Stimulated activated memory B cell treated with anti-CD40 and anti-IgM and Interleukin-4, amounts not matched to agents 10 μg/mL and 1 μg/mL and 100 μg/mL, for 72 hours (primary cell): ENCODE measurements around the gene DYNLT2.
A peak's percentile ranks its signal among the peaks of the same experiment; 100 is the strongest.

Experiments
- ATAC-seq: fragments of 150-1000 bp; cut with Tn5 transposase; 2 replicates; pipeline ENCODE4 v1.10.0; 2021
- H3K27ac Mint-ChIP-seq: one replicate; pipeline ENCODE4 v1.8.0; 2022; ENCODE audit warnings: mild to moderate bottlenecking, mixed read lengths
- H3K27me3 Mint-ChIP-seq: one replicate; pipeline ENCODE4 v1.8.0; 2022; ENCODE audit warnings: mixed read lengths
- H3K36me3 Mint-ChIP-seq: one replicate; pipeline ENCODE4 v1.8.0; 2022; ENCODE audit warnings: mixed read lengths
- H3K4me1 Mint-ChIP-seq: one replicate; pipeline ENCODE4 v1.8.0; 2022; ENCODE audit warnings: mixed read lengths
- H3K4me3 Mint-ChIP-seq: one replicate; pipeline ENCODE4 v1.8.0; 2022; ENCODE audit warnings: mild to moderate bottlenecking, moderate library complexity, mixed read lengths
- H3K9me3 Mint-ChIP-seq: one replicate; pipeline ENCODE4 v1.8.0; 2022; ENCODE audit warnings: mixed read lengths

Gene DYNLT2

GRCh38 chr6:169751242-169752073 lies at the start of gene DYNLT2, which contains the start of gene ERMARD:
TSS of gene DYNLT2 (minus strand) at chr6:169751572. CDS start at chr6:169751458, 114 bp downstream.
TSS of gene ERMARD (plus strand) at chr6:169751622. CDS start at chr6:169751658, 36 bp downstream.
- Mint-ChIP-seq H3K4me3 (peak within 1 kb of the TSS; percentile 98), H3K4me1 (peaks cover 36% of the 10 kb centered on the region), H3K27me3 (no peaks in the 10 kb centered on the region), H3K27ac (peak within 1 kb of the TSS; percentile 99), H3K9me3 (peaks cover 2% of the 10 kb centered on the region), H3K36me3 (peaks cover 25% of the 10 kb centered on the region)
- ATAC-seq = peak; percentile 99

GRCh38 chr6:169800668-169801395 lies 49.5 kb upstream of the DYNLT2 start:
- no peak overlapping the region for H3K27ac Mint-ChIP-seq
- peak; percentile 38 for ATAC-seq
- no peak overlapping the region for H3K4me3 Mint-ChIP-seq
- H3K27me3 Mint-ChIP-seq = peaks cover 35% of the 10 kb centered on the region
- no peaks in the 10 kb centered on the region for H3K9me3 Mint-ChIP-seq
- H3K36me3 Mint-ChIP-seq = no peaks in the 10 kb centered on the region
- peaks cover 15% of the 10 kb centered on the region for H3K4me1 Mint-ChIP-seq

DNA sequence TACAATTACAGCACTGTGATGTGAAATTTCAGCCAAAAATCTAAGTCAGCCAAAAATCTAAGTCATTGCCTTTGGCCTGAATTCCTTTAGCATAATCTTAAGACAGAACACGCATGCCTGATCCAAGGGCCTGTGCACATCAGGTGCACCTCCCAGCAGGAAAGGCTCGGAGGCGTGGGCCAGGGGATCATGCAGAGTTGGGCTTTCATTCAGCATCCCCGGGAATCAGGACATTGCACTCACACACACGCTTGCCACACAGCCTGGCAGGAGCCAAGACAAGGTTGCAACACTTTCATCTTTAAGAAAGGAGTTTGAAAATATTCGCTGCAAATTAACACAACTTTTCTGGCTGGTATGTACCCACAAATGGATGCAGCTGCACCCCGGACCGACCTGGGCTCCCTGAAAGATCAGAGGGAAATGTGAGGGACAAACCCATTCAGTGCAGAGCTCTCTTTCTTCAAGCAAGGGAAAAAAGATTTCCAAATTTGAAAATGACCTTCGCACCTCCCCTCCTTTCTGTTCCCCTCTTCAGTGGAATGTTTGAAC lies 48.8 kb upstream of the DYNLT2 start:
- peaks cover 30% of the 10 kb centered on the region for H3K27me3 Mint-ChIP-seq
- H3K27ac Mint-ChIP-seq = no peak overlapping the region
- H3K4me1 Mint-ChIP-seq = peaks cover 15% of the 10 kb centered on the region
- no peak overlapping the region for H3K4me3 Mint-ChIP-seq
- no peak for ATAC-seq
- H3K9me3 Mint-ChIP-seq = no peaks in the 10 kb centered on the region
- H3K36me3 Mint-ChIP-seq = no peaks in the 10 kb centered on the region

- H3K27me3 Mint-ChIP-seq = peaks cover 30% of the 10 kb centered on the region
- H3K36me3 Mint-ChIP-seq = no peaks in the 10 kb centered on the region
- no peak overlapping the region for H3K27ac Mint-ChIP-seq
- no peak overlapping the region for H3K4me3 Mint-ChIP-seq
- no peak for ATAC-seq
- peaks cover 15% of the 10 kb centered on the region for H3K4me1 Mint-ChIP-seq
- no peaks in the 10 kb centered on the region for H3K9me3 Mint-ChIP-seq
Measured at GRCh38 chr6:169799474-169799926, 48.1 kb upstream of the DYNLT2 start.

DNA sequence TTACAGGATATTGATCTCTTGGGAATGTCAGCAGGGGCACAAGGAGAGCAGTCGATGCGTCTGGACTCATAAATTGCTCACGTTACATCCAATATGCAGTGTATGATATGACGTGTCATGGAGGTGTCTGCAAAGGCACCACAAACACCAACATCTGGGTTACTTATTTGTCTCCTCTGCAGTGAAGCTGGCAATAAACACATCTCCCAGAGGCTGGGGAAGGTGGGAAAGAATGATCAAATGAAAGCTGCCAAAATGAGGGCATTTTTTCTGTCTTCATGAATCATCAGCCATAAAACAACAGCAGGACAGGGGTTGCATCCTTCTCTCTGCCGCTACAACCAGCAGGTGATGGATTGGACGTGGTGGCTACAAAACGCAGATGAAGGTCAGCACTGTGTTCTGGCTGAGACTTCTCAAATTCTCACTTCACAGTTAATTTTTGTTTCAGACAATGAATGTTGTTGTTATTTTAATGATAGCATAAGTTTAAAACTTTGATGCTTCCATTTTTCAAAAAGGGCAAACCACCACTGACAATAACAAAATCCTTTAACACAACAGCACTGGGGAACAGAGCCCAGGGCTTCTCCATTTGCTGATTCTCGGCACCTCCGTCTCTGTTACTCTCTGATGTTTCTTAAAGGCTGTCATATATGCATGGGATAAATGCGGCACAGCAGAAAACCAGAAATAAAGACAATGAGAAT lies 47.5 kb upstream of the DYNLT2 start:
- ATAC-seq = no peak
- H3K4me3 Mint-ChIP-seq = no peak overlapping the region
- peaks cover 10% of the 10 kb centered on the region for H3K4me1 Mint-ChIP-seq
- peaks cover 30% of the 10 kb centered on the region for H3K27me3 Mint-ChIP-seq
- H3K36me3 Mint-ChIP-seq = no peaks in the 10 kb centered on the region
- H3K9me3 Mint-ChIP-seq = no peaks in the 10 kb centered on the region
- H3K27ac Mint-ChIP-seq = no peak overlapping the region

GRCh38 chr6:169795196-169795595 lies 43.8 kb upstream of the DYNLT2 start:
- Mint-ChIP-seq H3K4me1 (peaks cover 7% of the 10 kb centered on the region), H3K27ac (no peak overlapping the region), H3K27me3 (peaks cover 65% of the 10 kb centered on the region), H3K9me3 (no peaks in the 10 kb centered on the region), H3K4me3 (no peak overlapping the region), H3K36me3 (no peaks in the 10 kb centered on the region)
- ATAC-seq = no peak

GRCh38 chr6:169794317-169795055 lies 43.1 kb upstream of the DYNLT2 start:
- Mint-ChIP-seq H3K27me3 (peaks cover 67% of the 10 kb centered on the region), H3K9me3 (no peaks in the 10 kb centered on the region), H3K27ac (no peak overlapping the region)

DNA sequence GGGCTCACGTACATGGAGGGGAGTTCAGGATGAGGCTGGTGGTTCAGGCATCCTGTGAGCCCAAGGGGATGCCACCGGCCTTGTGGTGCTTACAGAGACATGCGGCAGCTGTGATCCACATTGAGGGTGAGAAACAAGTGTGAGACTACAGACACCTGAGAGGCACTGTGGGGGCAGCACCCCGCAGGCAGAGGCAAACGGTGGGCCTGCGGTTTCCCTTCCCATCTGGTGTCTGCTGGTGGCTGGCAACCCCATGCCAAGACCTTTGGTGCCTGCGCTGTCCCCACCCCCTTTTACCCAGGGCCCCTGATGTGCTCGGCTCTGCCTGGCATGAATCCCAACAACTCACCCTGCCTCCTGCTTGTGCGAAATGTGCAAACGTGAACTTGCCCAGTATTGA lies 42.0 kb upstream of the DYNLT2 start:
- Mint-ChIP-seq H3K36me3 (no peaks in the 10 kb centered on the region), H3K27me3 (peaks cover 57% of the 10 kb centered on the region), H3K4me3 (no peak overlapping the region), H3K9me3 (no peaks in the 10 kb centered on the region), H3K27ac (no peak overlapping the region), H3K4me1 (peaks cover 12% of the 10 kb centered on the region)
- no peak for ATAC-seq

More at GRCh38 chr6:169794317-169795055, 43.1 kb upstream of the DYNLT2 start:
- no peak for ATAC-seq
- Mint-ChIP-seq H3K4me3 (no peak overlapping the region), H3K36me3 (no peaks in the 10 kb centered on the region), H3K4me1 (peaks cover 12% of the 10 kb centered on the region)

DNA sequence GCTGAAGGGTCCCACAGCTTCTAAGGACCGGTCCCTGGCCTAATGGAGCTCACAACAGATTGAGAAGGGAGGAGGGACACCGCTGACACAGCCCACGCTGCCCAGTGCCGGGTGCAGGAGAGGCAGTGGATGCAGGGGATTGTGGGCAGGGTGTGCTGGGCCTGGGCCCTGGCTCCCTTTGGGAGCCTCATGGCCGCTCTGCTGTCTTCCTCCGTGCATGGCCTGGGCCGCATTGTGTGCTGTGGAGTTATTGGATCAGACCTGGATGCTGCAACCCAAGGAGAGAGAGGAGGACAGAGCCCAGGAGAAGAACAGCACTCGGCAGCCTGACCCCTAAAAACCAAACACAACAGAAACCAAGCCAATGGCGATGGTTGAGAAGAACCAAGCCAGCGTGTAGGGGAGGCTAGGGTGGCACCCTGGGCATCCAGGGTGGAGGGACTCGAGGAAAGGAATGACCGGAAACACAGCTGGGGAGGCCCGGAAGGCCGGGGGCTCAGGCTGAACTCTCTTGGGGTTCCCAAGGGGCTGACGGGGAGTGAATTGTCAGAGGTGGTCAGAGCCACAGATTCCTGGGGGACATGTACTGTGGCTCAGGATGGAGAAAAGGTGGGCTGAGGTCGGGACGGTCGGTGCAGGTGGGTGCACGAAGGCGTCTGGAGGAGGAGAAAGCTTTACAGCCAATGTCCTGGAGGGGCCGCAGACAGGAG lies 41.1 kb upstream of the DYNLT2 start:
- no peak for ATAC-seq
- Mint-ChIP-seq H3K9me3 (no peaks in the 10 kb centered on the region), H3K4me1 (peaks cover 12% of the 10 kb centered on the region), H3K36me3 (no peaks in the 10 kb centered on the region), H3K27me3 (peaks cover 53% of the 10 kb centered on the region), H3K27ac (no peak overlapping the region), H3K4me3 (no peak overlapping the region)

DNA sequence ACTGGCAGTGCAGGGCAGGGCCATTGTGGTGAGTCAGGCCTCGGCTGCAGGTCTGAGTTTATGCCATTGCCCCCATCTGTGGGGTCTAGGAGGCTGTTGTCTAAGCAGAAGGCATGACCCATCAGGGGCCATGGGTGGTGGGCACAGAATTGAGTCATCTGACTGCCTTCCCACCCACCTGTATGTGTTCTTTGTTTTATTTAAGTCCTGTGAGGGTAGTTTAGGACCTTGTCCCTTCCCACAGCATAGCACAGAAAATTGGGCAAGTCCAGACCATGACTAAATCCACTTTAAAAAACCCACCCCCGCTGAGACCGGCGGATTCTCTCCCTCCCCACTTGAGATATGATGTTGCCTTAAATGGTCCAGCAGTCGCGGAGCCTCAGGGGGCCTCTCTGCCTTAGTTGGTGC lies 40.4 kb upstream of the DYNLT2 start:
- Mint-ChIP-seq H3K4me1 (peaks cover 12% of the 10 kb centered on the region), H3K4me3 (peak overlapping the region; percentile 50), H3K9me3 (no peaks in the 10 kb centered on the region), H3K27ac (no peak overlapping the region), H3K27me3 (peaks cover 53% of the 10 kb centered on the region), H3K36me3 (no peaks in the 10 kb centered on the region)
- ATAC-seq = no peak

DNA sequence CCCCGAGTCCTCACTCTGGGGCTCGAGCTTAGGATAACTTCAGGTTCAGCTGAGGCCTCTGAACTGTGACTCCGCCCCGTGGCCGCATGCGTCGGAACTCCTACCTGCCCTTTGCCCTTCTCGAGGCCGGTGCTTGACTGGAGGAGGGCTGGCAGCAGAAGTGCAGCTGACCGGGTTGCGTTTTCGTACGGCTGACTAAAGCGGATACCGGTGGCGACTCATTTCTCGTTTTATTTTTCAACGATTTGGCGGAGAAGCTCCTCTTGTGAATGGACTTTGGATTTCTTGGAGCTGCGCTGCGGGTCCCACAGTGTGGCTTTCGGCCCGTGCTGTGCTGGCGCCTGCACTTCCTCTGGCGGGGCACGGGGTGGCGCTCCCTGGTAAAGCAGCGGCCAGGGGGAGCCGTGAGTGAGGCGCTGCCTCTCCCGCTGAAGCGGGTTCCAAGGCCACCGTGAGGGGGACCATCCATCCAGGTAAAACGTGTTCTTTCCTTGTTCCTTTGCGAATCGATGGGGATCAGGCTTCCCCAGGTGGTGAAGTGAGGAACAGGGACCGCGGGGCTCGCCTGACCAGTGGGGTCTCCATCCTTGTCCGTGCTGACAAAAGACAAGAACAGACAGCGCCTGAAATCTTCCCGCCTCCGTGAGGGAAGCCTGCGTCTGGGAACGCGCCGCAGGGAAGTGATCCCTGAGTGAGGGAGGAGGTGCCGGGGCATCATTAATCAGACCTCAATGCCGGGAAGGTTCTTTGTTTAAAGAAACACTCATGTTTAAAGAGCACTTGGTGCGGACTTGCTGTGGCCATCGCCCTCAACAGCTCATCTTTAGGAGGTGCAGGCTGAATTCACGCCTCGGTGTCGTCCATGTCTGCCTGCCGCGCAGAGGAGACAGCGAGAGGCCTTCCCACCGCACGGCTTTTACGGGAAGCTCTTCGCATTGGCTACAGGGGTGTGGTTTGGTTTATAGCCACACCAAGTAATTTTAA lies 38.9 kb upstream of the DYNLT2 start:
- H3K4me1 Mint-ChIP-seq = peaks cover 12% of the 10 kb centered on the region
- no peaks in the 10 kb centered on the region for H3K9me3 Mint-ChIP-seq
- H3K27ac Mint-ChIP-seq = peak overlapping the region; percentile 56
- H3K36me3 Mint-ChIP-seq = no peaks in the 10 kb centered on the region
- peak; percentile 92 for ATAC-seq
- peak overlapping the region; percentile 81 for H3K4me3 Mint-ChIP-seq
- H3K27me3 Mint-ChIP-seq = peaks cover 52% of the 10 kb centered on the region

DNA sequence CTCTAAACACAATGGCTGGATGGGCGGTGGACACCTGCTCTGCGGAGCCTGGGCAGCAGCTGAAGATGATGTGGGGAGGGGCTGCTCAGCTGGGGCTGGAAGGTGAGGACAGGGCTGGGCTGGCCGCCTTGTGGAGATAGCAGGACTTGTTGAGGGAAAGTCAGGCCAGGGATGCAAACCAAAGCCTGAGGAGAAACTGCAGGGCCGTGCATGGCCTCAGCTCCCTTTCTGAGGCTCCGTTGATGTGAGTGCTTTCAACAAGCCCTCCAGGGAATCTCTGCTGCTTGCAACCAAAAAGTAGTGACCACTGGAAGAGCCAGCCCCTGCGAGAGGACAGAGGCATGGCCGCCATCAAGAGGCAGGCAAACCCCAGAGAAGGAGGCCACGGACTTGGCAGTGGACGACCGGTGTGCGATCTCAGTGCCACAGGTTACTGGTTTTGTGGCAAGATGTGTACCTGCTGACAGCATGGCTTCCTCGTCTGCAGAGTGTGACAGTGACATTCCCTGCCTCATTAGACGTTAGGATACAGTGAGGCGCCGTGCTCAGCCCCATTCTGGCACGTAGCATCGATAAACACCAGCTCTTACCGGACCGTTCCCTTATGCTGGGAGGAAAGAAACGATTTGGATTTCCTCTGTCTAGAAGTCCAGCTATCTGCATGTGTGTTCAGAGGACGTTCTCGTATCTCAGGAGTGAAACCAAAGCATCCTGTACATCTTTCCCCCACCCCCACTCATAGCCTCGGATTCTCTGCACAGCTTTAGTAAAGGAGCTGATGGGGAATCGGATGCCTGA lies 38.0 kb upstream of the DYNLT2 start:
- peak overlapping the region; percentile 56 for H3K27ac Mint-ChIP-seq
- ATAC-seq = no peak
- peaks cover 43% of the 10 kb centered on the region for H3K27me3 Mint-ChIP-seq
- H3K4me1 Mint-ChIP-seq = peaks cover 12% of the 10 kb centered on the region
- peaks cover 1% of the 10 kb centered on the region for H3K36me3 Mint-ChIP-seq
- H3K4me3 Mint-ChIP-seq = peak overlapping the region; percentile 81
- no peaks in the 10 kb centered on the region for H3K9me3 Mint-ChIP-seq
